GM18526 (cell line): ENCODE results near the gene EXOC3.

Source experiments
- POLR2A ChIP-seq: IDR thresholded peaks from 3 replicates; pipeline ENCODE4 v1.6.1; 2011; ENCODE audit not compliant: insufficient read length; ENCODE audit errors: extremely low read depth

Gene EXOC3

GRCh38 chr5:469752-470483, 26.9 kb downstream of the EXOC3 start:
- no peak for TF ChIP-seq POLR2A

DNA sequence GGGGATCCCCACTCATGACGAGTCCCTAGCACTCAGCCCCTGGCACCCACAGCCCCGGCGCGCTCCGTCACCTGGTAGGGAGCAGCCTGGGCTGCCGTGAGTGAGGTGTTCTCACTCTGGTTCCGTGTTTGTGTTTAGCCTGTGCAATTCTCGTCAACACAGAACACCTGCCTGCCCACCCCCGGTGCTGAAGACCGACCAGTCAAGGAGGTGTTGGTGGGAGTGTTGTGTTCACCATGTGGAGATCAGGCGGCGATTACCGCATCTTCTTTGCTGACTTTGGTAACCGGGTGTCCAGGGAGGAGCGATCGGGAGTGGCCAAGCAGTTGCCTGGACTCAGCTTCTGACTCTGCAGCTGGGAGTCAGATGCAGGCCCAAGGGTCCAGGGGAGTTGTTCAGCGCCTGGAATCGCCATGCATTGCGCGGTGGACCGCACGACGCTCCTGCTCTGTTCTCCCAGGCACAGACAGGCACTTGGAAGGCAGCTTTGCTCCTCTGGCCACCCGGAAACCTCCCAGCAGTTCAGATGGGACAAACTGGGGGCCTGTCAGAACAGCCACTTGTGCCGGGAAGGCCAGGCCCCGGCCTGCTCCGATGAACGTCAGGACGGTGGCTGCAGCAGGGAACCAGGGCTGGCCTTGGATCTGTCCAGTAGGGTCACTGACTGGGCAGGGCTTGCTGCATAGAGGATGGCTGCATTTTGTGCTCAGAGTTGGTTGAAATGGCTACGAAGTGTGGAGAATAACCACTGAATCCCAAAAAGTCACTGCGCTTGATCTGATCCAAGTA, 28.2 kb downstream of the EXOC3 start:
- no peak for TF ChIP-seq POLR2A

- no peak for TF ChIP-seq POLR2A
Measured at GRCh38 chr5:471750-472058, 28.7 kb downstream of the EXOC3 start.

DNA sequence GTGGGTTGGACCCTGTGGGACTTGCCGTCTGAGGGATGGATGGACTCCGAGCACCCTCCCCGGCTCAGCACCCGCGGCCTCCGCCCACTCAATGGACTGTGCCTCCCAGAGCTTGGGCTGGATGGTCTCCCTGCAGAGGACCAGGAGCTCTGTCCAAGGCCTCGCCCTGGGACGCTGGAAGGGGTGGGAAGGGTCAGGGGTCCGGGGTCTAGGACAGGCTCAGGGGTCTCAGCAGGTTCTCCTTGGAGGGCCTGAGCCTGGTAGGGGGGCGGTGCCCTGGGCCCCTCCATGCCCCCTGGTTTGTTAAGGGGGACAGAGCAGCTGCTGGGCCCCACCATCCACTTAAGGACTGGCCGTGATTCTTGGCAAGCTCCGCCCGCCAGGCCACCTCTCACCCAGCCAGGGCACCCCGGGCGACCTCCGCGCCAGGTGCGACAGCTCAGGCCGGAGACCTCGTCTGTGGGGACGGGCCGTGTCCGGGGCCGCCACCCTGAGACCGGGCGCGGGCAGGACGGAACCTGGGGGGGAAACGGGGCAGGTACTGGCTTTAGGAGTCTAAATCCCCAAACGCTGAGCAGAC, 29.2 kb downstream of the EXOC3 start:
- no peak for TF ChIP-seq POLR2A

- peak; percentile 81 for TF ChIP-seq POLR2A
Measured at GRCh38 chr5:472656-473550, 29.9 kb downstream of the EXOC3 start.

GRCh38 chr5:473551-474192, 30.7 kb downstream of the EXOC3 start:
- no peak for TF ChIP-seq POLR2A

DNA sequence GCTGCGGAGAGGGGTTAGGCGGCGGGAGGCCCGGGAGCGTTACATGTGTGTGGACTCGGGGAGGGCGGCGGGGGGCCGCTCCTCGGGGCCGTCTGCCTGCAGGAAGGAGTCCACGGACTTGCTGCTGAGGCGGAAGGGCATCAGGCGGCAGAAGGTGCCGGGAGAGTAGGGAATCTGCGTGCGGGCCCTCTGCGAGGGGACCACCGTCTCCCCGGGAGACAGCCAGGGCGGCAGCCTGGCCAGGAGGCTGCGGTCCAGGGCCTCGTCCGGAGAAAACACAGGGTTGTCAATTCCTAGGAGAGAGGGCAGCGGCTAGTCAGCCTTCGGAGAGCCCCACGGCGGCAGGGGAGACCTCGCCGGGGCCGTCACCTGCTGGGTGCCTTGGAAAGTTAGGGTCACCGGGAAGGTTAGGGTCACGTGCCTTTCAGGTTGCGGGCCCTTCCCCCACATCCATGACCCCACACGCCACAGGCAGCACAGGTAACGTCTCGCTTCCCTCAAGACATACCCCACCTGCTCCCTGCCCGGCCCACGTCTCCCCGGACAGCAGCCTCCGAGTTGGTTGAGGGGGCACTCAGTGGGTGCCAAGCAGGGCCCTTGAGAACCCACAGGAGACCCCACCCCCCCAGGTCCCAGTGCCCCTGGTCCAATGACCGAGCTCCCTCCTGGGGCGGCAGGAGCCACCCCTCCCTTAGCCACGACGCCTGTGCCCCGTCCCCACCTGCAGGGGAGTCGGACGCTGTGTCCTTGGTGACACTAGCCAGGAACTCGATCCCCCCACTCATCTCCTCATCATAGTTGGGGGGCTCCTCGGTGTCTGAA, 32.1 kb downstream of the EXOC3 start:
- no peak for TF ChIP-seq POLR2A

GRCh38 chr5:475704-476101, 32.7 kb downstream of the EXOC3 start:
- no peak for TF ChIP-seq POLR2A

- no peak for TF ChIP-seq POLR2A
Measured at GRCh38 chr5:476102-476813, 33.3 kb downstream of the EXOC3 start.

- no peak for TF ChIP-seq POLR2A
Measured at GRCh38 chr5:476814-477175, 33.8 kb downstream of the EXOC3 start.

DNA sequence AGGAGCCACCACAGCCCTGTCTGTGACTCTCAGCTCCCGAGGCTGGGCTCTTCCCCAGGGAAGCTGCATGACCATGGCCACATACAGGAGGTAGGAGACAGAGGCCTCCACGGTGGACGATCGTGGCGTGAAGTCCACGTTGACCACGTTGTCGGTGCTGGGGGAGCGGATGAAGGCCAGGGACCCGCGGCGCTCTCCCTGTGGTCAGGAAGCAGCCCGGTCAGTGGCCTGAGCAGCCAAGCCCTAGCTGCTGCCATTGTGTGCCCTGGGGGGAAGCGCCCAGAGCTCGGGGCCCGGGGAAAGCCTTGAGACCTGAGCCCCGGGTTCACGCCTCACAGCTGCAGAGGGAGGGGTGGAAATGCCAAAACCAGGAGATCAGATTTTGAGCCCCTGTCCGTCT, 34.3 kb downstream of the EXOC3 start:
- no peak for TF ChIP-seq POLR2A

DNA sequence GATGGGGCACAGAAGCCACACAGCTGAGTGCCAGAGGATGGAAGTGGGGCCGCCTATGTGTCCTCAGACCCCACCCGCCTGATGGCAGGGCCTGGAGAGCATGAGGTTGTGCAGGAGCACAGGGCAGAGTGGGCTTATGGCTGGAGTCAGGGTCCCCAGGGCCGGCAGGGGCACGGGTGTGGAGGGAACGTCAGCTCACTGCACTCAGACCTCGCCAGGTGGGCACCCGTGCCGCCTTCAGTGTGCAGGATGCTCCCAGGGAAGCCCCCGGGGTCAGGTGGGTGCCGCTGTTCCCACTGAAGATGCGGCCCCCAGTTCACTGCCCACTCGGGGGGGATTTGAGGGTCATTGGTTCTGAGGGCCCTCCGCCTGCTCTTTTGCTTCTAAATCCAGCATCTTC, 34.9 kb downstream of the EXOC3 start:
- no peak for TF ChIP-seq POLR2A

DNA sequence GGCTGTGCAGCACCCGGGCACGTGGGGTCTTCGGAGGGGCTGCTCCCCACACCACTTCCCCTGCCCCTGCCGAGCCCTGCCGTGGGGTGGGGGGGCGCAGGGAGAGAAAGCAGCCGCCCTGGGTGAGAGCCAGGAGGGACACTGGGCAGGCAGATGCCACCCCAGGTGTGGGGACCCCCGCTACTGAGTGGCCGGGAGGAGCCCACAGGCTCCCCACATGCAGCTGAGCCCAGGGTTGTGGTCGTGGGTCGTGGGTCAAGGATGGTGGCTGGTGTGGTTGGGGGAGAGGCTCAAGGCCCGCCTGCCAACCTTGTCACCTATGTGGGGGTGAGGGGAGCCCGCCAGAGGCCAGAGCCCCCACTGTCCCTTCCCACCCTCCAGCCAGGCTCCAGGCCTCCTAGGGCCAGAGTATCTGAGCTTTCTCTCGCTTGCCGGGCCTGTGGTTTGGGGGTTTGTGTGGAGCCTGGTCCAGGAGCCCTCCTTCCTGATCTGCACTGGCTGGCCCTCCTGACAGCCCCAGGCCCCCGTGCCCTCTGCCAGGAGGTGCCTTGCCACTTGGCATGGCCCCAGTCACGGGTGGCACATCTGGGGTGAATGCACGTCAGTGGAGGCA, 35.5 kb downstream of the EXOC3 start:
- no peak for TF ChIP-seq POLR2A
